ENCODE data around the gene GRID1. TPM values are rescaled to one million over a fixed set of nuclear protein-coding genes. Genes with fewer than 3 reads are reported as not detected.

The GRID1 gene
- total and polyA plus RNA-seq, 11 donors: 0.69 to 3.4 (median 1.6) TPM

- 67 to 86% (median 77%) methylated on average over 1 of the region's 1 CpG for WGBS, 4 donors
- no peak for ATAC-seq
- H3K4me1 ChIP-seq: no peaks in the 10 kb centered on the region
- no peaks in the 10 kb centered on the region for H3K27me3 ChIP-seq
- no peak overlapping the region for H3K4me3 ChIP-seq
- intact Hi-C loops (cut with DNase I): no loop called here
- H3K9me3 ChIP-seq: peaks cover 0 to 58% (median 24%) of the 10 kb centered on the region in 12 donors
- H3K27ac ChIP-seq: no peak overlapping the region
- no peak for DNase-seq
- H3K36me3 ChIP-seq: no peaks in the 10 kb centered on the region
- TF ChIP-seq POLR2A (IDR thresholded peaks at IDR 0.05) (no peak), CTCF (IDR thresholded peaks at IDR 0.05) (no peak)
Observed at GRCh38 chr10:85810674-85811073, 555.9 kb downstream of the GRID1 start.

GRCh38 chr10:85795460-85795859 lies 571.1 kb downstream of the GRID1 start:
- DNase-seq: no peak
- Histone ChIP-seq H3K4me3 (no peak overlapping the region), H3K27ac (no peak overlapping the region), H3K9me3 (no peaks in the 10 kb centered on the region), H3K27me3 (no peaks in the 10 kb centered on the region), H3K4me1 (peaks cover 0 to 9% (median 0%) of the 10 kb centered on the region in 12 donors), H3K36me3 (no peaks in the 10 kb centered on the region)
- TF ChIP-seq POLR2A (IDR thresholded peaks at IDR 0.05): no peak
- TF ChIP-seq CTCF (IDR thresholded peaks at IDR 0.05): no peak
- 50 to 61% (median 55%) methylated on average over 3 of the region's 3 CpGs for WGBS, 4 donors
- no peak for ATAC-seq
- intact Hi-C loops (cut with DNase I): loop anchor here in 4 of 10 donors (10.0 kb wide), 3 partner anchors 269 to 579 kb away; partner anchors contain the start of gene GRID1 (in 1 of the 4)

GRCh38 chr10:85794553-85794952 lies 572.0 kb downstream of the GRID1 start:
- no peak for DNase-seq
- no peaks in the 10 kb centered on the region for H3K36me3 ChIP-seq
- no peak for ATAC-seq
- H3K27me3 ChIP-seq: no peaks in the 10 kb centered on the region
- TF ChIP-seq CTCF (IDR thresholded peaks at IDR 0.05) (no peak), POLR2A (IDR thresholded peaks at IDR 0.05) (no peak)
- no peaks in the 10 kb centered on the region for H3K9me3 ChIP-seq
- H3K27ac ChIP-seq: no peak overlapping the region
- peaks cover 0 to 9% (median 2%) of the 10 kb centered on the region in 12 donors for H3K4me1 ChIP-seq
- no peak overlapping the region for H3K4me3 ChIP-seq
- intact Hi-C loops (cut with DNase I): loop anchor here in 6 of 10 donors (5.0 to 10.0 kb wide), 5 partner anchors 270 to 583 kb away; partner anchors contain the start of gene GRID1 (in 2 of the 6)
- WGBS, 4 donors: 56 to 67% (median 65%) methylated on average over 2 of the region's 2 CpGs

GRCh38 chr10:85792533-85792858 lies 574.1 kb downstream of the GRID1 start:
- TF ChIP-seq CTCF (IDR thresholded peaks at IDR 0.05): peak in 1 of 12 donors; percentile 0
- no peak for TF ChIP-seq POLR2A (IDR thresholded peaks at IDR 0.05)
- H3K4me1 ChIP-seq: peaks cover 0 to 9% (median 2%) of the 10 kb centered on the region in 12 donors
- no peaks in the 10 kb centered on the region for H3K9me3 ChIP-seq
- intact Hi-C loops (cut with DNase I): loop anchor here in 6 of 10 donors (5.0 to 10.0 kb wide), 5 partner anchors 272 to 585 kb away; partner anchors contain the start of gene GRID1 (in 2 of the 6)
- H3K4me3 ChIP-seq: no peak overlapping the region
- DNase-seq: no peak
- H3K36me3 ChIP-seq: no peaks in the 10 kb centered on the region
- WGBS, 4 donors: 44 to 58% (median 55%) methylated on average over 3 of the region's 3 CpGs
- H3K27ac ChIP-seq: no peak overlapping the region
- peak in 2 of 4 donors; percentile 11 to 25 for ATAC-seq
- no peaks in the 10 kb centered on the region for H3K27me3 ChIP-seq
